B cell (primary cell): ENCODE results near the gene HOXB9. TPM values are rescaled to one million over a fixed set of nuclear protein-coding genes. Genes with fewer than 3 reads are reported as not detected.
A peak's percentile ranks its signal among the peaks of the same experiment; 100 is the strongest.

Experiments
- ATAC-seq: fragments of 200-7000 bp; cut with Tn5 transposase; one replicate; pipeline ENCODE4 v1.10.0; 2021; ENCODE audit warnings: low read depth, mild to moderate bottlenecking, moderate number of reproducible peaks, moderate library complexity
- CTCF ChIA-PET: fragments of 350-600 bp; sonication (Branson Sonifier 250); formaldehyde crosslinking; loops from one replicate; lab custom pipeline; 2021; ENCODE audit warnings: antibody characterized with exemption, inconsistent platforms; lab: Charles Lee
- POLR2A ChIA-PET: fragments of 350-600 bp; sonication (Branson Sonifier 250); formaldehyde crosslinking; loops from one replicate; lab custom pipeline; 2021; ENCODE audit warnings: antibody characterized with exemption; lab: Charles Lee
- DNase-seq: peaks from one replicate; pipeline ENCODE4 v3.0.0; 2013
- H2AFZ ChIP-seq: 2 replicates; pipeline ENCODE4 v1.6.1; 2012; ENCODE audit warnings: mild to moderate bottlenecking, low read depth, low read length; ENCODE audit not compliant: insufficient read depth, poor library complexity, severe bottlenecking
- H3K27ac ChIP-seq, 2 donors: 1 replicate in 1 of 2; 2 replicates in 1 of 2; pipeline ENCODE4 v1.5.1; 2012 to 2013; ENCODE audit warnings: low read length in 2 of 2, mild to moderate bottlenecking in 2 of 2, moderate library complexity in 1 of 2
- H3K27me3 ChIP-seq, 4 experiments: fragments of 200-600 bp in 1 of 4; sonication (generic) in 1 of 4; replicated peaks in 1 of 4; 1 replicate in 2 of 4; 2 replicates in 2 of 4; pipeline versions ENCODE4 v1.6.1 to v1.7.0; 2013 to 2016; ENCODE audit warnings: low read length in 3 of 4, mild to moderate bottlenecking in 2 of 4, mixed read lengths in 1 of 4, moderate library complexity in 1 of 4; ENCODE audit not compliant: insufficient read depth in 4 of 4, control insufficient read depth in 3 of 4; ENCODE audit errors: control extremely low read depth in 1 of 4
- H3K36me3 ChIP-seq, 2 experiments: replicated peaks in 1 of 2; 1 replicate in 1 of 2; 2 replicates in 1 of 2; pipeline versions ENCODE4 v1.6.1 to v1.7.1; 2013; ENCODE audit warnings: low read length in 1 of 2; ENCODE audit not compliant: insufficient read depth in 2 of 2, control insufficient read depth in 1 of 2; ENCODE audit errors: control extremely low read depth in 1 of 2, extremely low read depth in 1 of 2
- H3K4me1 ChIP-seq, 2 donors: fragments of 200-600 bp in 1 of 2; sonication (generic) in 1 of 2; 1 replicate in 1 of 2; 2 replicates in 1 of 2; pipeline versions ENCODE4 v1.5.1 to v1.6.1; 2013 to 2017; ENCODE audit warnings: low read length in 2 of 2; ENCODE audit not compliant: control insufficient read depth in 2 of 2, insufficient read depth in 2 of 2
- H3K4me2 ChIP-seq: replicated peaks from 2 replicates; pipeline ENCODE3; 2012; ENCODE audit warnings: mild to moderate bottlenecking, low read depth, low read length; ENCODE audit not compliant: poor library complexity, severe bottlenecking
- H3K4me3 ChIP-seq, 5 experiments: fragments of 200-600 bp in 1 of 5; sonication (generic) in 1 of 5; 1 replicate in 3 of 5; 2 replicates in 2 of 5; pipeline versions ENCODE4 v1.5.1 to v1.7.0; 2011 to 2016; ENCODE audit warnings: low read length in 4 of 5, mild to moderate bottlenecking in 4 of 5, low read depth in 2 of 5, control low read depth in 1 of 5, moderate library complexity in 1 of 5; ENCODE audit not compliant: insufficient read depth in 1 of 5; ENCODE audit errors: control extremely low read depth in 1 of 5, extremely low read depth in 1 of 5
- H3K79me2 ChIP-seq: fragments of 200-600 bp; sonication (generic); one replicate; pipeline ENCODE4 v1.6.0; 2016; ENCODE audit warnings: low read length; ENCODE audit not compliant: control insufficient read depth, insufficient read depth
- H3K9ac ChIP-seq: fragments of 200-600 bp; sonication (generic); 2 replicates; pipeline ENCODE4 v1.6.1; 2017; ENCODE audit warnings: mild to moderate bottlenecking, low read length, moderate library complexity
- H3K9me3 ChIP-seq, 3 donors: one replicate each; pipeline versions ENCODE4 v1.6.1 to v1.7.1; 2013; ENCODE audit warnings: low read length in 2 of 3; ENCODE audit not compliant: control insufficient read depth in 2 of 3, insufficient read depth in 1 of 3; ENCODE audit errors: control extremely low read depth in 1 of 3
- H4K20me1 ChIP-seq: 2 replicates; pipeline ENCODE4 v1.6.0; 2012; ENCODE audit warnings: mild to moderate bottlenecking, low read length; ENCODE audit not compliant: insufficient read depth, control insufficient read depth, poor library complexity, severe bottlenecking
- H3K27ac Mint-ChIP-seq: one replicate; pipeline ENCODE4 v1.8.0; 2021; ENCODE audit warnings: mixed read lengths
- H3K27me3 Mint-ChIP-seq: one replicate; pipeline ENCODE4 v1.8.0; 2021; ENCODE audit warnings: mixed read lengths
- H3K4me1 Mint-ChIP-seq: one replicate; pipeline ENCODE4 v1.8.0; 2021; ENCODE audit warnings: mixed read lengths
- H3K4me3 Mint-ChIP-seq: one replicate; pipeline ENCODE4 v1.8.0; 2021; ENCODE audit warnings: mixed read lengths
- H3K9me3 Mint-ChIP-seq: one replicate; pipeline ENCODE4 v1.8.0; 2022; ENCODE audit warnings: mixed read lengths; ENCODE audit not compliant: insufficient read depth
- CTCF ChIP-seq: fragments of 200-600 bp; IDR thresholded peaks from one replicate; pipeline ENCODE4 v1.8.0; 2022; ENCODE audit warnings: antibody characterized with exemption, mild to moderate bottlenecking
- EZH2 ChIP-seq: IDR thresholded peaks from 2 replicates; pipeline ENCODE4 v1.6.1; 2012; ENCODE audit warnings: borderline replicate concordance, low read depth, mild to moderate bottlenecking, moderate library complexity, low read length; ENCODE audit not compliant: insufficient read depth, poor library complexity, severe bottlenecking
- WGBS: methylation state at CpG from one replicate; pipeline ENCODE4 v1.1.5; 2013; ENCODE audit warnings: missing lambda C conversion rate; ENCODE audit not compliant: insufficient coverage; 5-methylcytosine and 5-hydroxymethylcytosine counted together
- intact Hi-C: fragments of 100-400 bp; cut with micrococcal nuclease; formaldehyde crosslinking; loops from one replicate; pipeline ENCODE4 v1.10.0; 2022
- polyA plus RNA-seq: library from polyadenylated mRNA; depleted of rRNA; stranded (reverse); fragments of >200 nt; gene quantifications from 2 replicates; pipeline ENCODE4 v1.2.3, GENCODE V29; 2012
- total RNA-seq, 2 donors: library from RNA; stranded (reverse); fragments of 120-200 nt in 1 of 2; gene quantifications; 1 replicate in 1 of 2; 2 replicates in 1 of 2; pipeline versions ENCODE4 v1.2.3 to v1.2.4, GENCODE V29; 2013 to 2022

Gene HOXB9
- total and polyA plus RNA-seq, 2 donors (not counting 1 experiment from before 2014, with no cell fraction given): 0.07 TPM; not detected in 1

GRCh38 chr17:48589831-48590606 is 36.1 kb downstream of the HOXB9 start, which contains the start of gene HOXB3:
HOXB3 (minus strand) TSS chr17:48590241; CDS start chr17:48552474, 37,767 bp downstream.
- peaks cover 4% of the 10 kb centered on the region for H4K20me1 ChIP-seq
- H3K27me3 ChIP-seq: peaks cover 0 to 99% (median 83%) of the 10 kb centered on the region in 4 experiments
- Mint-ChIP-seq H3K9me3 (no peaks in the 10 kb centered on the region), H3K27me3 (peaks cover 91% of the 10 kb centered on the region), H3K4me1 (peaks cover 47% of the 10 kb centered on the region), H3K4me3 (peak within 1 kb of the TSS; percentile 58), H3K27ac (peak within 1 kb of the TSS; percentile 32)
- peak within 1 kb of the TSS in 2 of 5 experiments; percentile 15 to 17 for H3K4me3 ChIP-seq
- peak; percentile 48 for DNase-seq
- H3K9ac ChIP-seq: peak within 1 kb of the TSS; percentile 1
- ATAC-seq: no peak
- H3K36me3 ChIP-seq: no peaks in the 10 kb centered on the region
- peak within 1 kb of the TSS; percentile 53 for H3K4me2 ChIP-seq
- ChIA-PET CTCF (interaction anchor here (0.6 to 2.2 kb wide), 7 partner anchors 9 to 282 kb away, joined by 3 to 6 read pairs (median 4); no protein-coding TSS in a partner anchor), POLR2A (no interaction called here)
- H3K4me1 ChIP-seq: peaks cover 52 to 61% of the 10 kb centered on the region in 2 donors
- no peaks in the 10 kb centered on the region for H3K79me2 ChIP-seq
- TF ChIP-seq CTCF (no peak), EZH2 (peak; percentile 57)
- H2AFZ ChIP-seq: no peak within 1 kb of the TSS
- peaks cover 0 to 11% (median 0%) of the 10 kb centered on the region in 3 donors for H3K9me3 ChIP-seq
- 19% methylated on average over 5 of the region's 23 CpGs for WGBS
- intact Hi-C loops: no loop called here
- H3K27ac ChIP-seq: no peak within 1 kb of the TSS
